Right lobe of liver (tissue), 6 donors: Measurements from ENCODE around the gene CANT1. TPM values are rescaled to one million over a fixed set of nuclear protein-coding genes. Genes with fewer than 3 reads are reported as not detected.
A peak's percentile ranks its signal among the peaks of the same experiment; 100 is the strongest.

Source experiments
- ATAC-seq, 4 donors: fragments of 200-7000 bp; cut with Tn5 transposase; one replicate each; pipeline ENCODE4 v1.9.1; 2020; ENCODE audit warnings: mild to moderate bottlenecking in 4 of 4, moderate library complexity in 4 of 4
- DNase-seq, 3 donors: peaks; one replicate each; pipeline ENCODE4 v3.0.0-alpha.2; 2020
- H3K27ac ChIP-seq, 3 donors: fragments of 200-600 bp; one replicate each; pipeline ENCODE4 v1.8.0; 2022
- H3K27me3 ChIP-seq, 2 donors: fragments of 200-600 bp; one replicate each; pipeline ENCODE4 v1.8.0; 2022
- H3K36me3 ChIP-seq, 4 donors: fragments of 200-600 bp; sonication (generic) in 1 of 4; one replicate each; pipeline versions ENCODE4 v1.5.1 to v1.8.0; 2017 to 2022; ENCODE audit warnings: control low read depth in 1 of 4
- H3K4me1 ChIP-seq, 4 donors: fragments of 200-600 bp; sonication (generic) in 1 of 4; one replicate each; pipeline versions ENCODE4 v1.5.1 to v1.8.0; 2017 to 2022; ENCODE audit warnings: control low read depth in 1 of 4
- H3K4me3 ChIP-seq, 3 donors: fragments of 200-600 bp; one replicate each; pipeline ENCODE4 v1.8.0; 2022
- H3K9me3 ChIP-seq, 4 donors: fragments of 200-600 bp; sonication (generic) in 1 of 4; one replicate each; pipeline versions ENCODE4 v1.5.1 to v1.8.0; 2017 to 2022; ENCODE audit warnings: control low read depth in 1 of 4
- POLR2A ChIP-seq: fragments of 450-650 bp; IDR thresholded peaks from one replicate; pipeline ENCODE4 v1.6.1; 2017; ENCODE audit warnings: antibody characterized with exemption, mild to moderate bottlenecking
- WGBS: methylation state at CpG from one replicate; pipeline ENCODE4 v1.1.6; 2018; ENCODE audit warnings: low coverage, low lambda C conversion rate; ENCODE audit not compliant: insufficient coverage; ENCODE audit errors: missing lambda C conversion rate; 5-methylcytosine and 5-hydroxymethylcytosine counted together
- intact Hi-C, 2 donors: fragments of 100-400 bp; cut with DNase I; formaldehyde crosslinking; loops; one replicate each; pipeline versions ENCODE4 v1.11.2 to v1.14.1; 2022
- total RNA-seq, 6 experiments: library from RNA; depleted of rRNA in 2 of 6; stranded (reverse); fragments of >200 nt in 2 of 6; fragmentation: NEBNext Ultra II Directional in 3 of 6; extraction: Animal tissue kit (Norgen Biotek cat#: 25700) in 3 of 6; gene quantifications; one replicate each; pipeline versions ENCODE4 v1.1.0 to v1.2.4, GENCODE V29; 2016 to 2023
- TF ChIP-seq, protein P1 (sequence below), 4 donors: fragments of 200-600 bp in 3 of 4; fragments of 450-650 bp in 1 of 4; IDR thresholded peaks; one replicate each; pipeline versions ENCODE4 v1.5.1 to v1.8.0; 2016 to 2022; ENCODE audit warnings: antibody characterized with exemption in 4 of 4, mild to moderate bottlenecking in 2 of 4
- donor health status: DM: no; HTN: yes; CAD: no.
- donor health status: DM: no; HTN: no; CAD: no.
- donor health status: DM: no; HTN: no; CAD: no.
- donor health status: DM: no; HTN: yes; CAD: no.
- donor health status: DM: no; HTN: yes; CAD: no.

The CANT1 gene
- total RNA-seq, 6 experiments from 2014 or later: 15.6 to 26.3 (median 18.7) TPM

DNA sequence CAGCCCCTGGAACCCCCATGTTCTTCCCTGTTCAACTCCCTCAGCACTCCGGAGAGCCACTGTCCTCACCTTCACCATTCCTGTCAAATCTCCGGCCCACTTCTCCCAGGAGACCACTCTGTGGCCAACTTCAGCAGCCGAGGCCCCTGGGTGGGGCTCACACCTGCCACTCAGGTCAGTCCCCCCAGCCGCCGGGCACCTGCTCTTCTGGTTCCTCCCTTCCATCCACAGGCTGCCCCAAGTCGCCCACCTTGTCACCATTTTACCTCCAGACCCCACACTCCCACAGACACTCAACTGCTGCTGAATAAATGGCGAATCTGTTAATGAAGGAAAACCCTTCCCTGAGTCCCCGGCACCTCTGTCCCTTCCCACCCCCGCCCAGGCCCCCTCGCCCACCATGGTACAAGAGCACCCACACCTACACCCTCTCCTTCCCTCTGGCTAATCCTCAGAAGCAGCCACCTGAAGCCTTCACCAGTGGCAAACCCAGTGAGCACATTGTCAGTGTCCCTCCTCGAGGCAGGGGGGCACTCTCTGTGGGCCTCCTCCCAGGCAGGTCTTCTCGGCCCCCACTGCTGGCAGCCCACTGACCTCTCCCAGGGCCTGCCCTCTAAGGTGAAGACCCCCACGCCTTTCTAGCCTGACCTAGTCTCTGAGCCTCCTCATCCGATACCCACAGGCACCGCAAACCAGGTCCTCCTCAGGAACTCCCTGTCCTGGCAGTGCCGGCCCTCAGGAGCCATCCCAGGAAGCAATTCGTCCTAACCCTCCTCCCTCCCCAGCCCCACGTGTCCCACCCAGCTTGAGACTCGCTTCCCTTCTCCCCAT is 8.2 kb downstream of the CANT1 start:
- Histone ChIP-seq H3K4me1 (peaks cover 0 to 6% (median 0%) of the 10 kb centered on the region in 4 donors), H3K36me3 (peaks cover 0 to 19% (median 2%) of the 10 kb centered on the region in 4 donors), H3K4me3 (no peak overlapping the region), H3K9me3 (no peaks in the 10 kb centered on the region), H3K27ac (no peak overlapping the region), H3K27me3 (no peaks in the 10 kb centered on the region)
- DNase-seq (peak; percentile 14 to 40 (median 37)), ATAC-seq (no peak)
- WGBS: 79% methylated on average over 10 of the region's 19 CpGs
- intact Hi-C loops: no loop called here
- TF ChIP-seq POLR2A: no peak
- TF ChIP-seq, protein P1, sequence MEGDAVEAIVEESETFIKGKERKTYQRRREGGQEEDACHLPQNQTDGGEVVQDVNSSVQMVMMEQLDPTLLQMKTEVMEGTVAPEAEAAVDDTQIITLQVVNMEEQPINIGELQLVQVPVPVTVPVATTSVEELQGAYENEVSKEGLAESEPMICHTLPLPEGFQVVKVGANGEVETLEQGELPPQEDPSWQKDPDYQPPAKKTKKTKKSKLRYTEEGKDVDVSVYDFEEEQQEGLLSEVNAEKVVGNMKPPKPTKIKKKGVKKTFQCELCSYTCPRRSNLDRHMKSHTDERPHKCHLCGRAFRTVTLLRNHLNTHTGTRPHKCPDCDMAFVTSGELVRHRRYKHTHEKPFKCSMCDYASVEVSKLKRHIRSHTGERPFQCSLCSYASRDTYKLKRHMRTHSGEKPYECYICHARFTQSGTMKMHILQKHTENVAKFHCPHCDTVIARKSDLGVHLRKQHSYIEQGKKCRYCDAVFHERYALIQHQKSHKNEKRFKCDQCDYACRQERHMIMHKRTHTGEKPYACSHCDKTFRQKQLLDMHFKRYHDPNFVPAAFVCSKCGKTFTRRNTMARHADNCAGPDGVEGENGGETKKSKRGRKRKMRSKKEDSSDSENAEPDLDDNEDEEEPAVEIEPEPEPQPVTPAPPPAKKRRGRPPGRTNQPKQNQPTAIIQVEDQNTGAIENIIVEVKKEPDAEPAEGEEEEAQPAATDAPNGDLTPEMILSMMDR (IDR thresholded peaks at IDR 0.05): no peak

DNA sequence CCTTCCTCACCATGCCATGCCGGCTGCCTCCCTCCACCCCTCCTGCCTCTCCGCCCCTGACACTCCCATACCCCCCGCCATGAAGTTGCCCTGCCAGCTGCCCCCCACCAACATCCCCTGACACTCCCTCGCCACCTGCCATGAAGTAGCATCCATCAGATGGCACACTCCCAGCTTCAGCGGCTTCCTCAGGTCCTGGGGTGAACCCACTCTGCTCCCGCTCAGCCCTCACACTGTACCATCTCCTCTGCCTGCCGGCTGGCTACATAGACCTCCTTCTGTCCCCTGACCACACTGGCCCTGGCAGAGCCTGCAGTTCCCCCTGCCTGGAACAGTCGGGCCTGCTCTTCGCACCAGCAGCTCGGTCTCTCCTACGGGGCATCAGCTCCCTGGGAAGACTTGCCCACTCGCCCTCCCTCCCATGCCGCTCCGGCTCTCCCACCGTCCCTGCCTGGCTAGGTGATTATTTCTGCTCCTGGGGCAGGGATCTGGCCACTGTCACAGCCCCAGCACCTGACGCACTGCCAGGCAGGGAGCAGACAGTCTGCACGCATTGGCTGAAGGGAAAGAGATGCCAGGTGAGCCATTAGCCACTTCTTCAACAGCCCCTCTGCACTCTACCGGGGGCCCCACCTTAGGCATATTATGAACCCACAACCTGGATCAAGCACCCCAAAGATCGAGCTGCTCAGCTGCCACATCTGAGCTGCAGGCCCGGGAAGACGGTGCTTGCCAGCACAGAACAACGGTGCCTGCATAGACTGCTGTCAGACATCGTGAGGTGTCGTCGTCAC is 9.0 kb downstream of the CANT1 start:
- ATAC-seq (no peak), DNase-seq (peak; percentile 18 to 42 (median 37))
- no peak overlapping the region for H3K27ac ChIP-seq
- no peaks in the 10 kb centered on the region for H3K27me3 ChIP-seq
- peaks cover 0 to 23% (median 2%) of the 10 kb centered on the region in 4 donors for H3K36me3 ChIP-seq
- H3K4me3 ChIP-seq: no peak overlapping the region
- no peak for TF ChIP-seq POLR2A
- TF ChIP-seq, protein P1 (IDR thresholded peaks at IDR 0.05): no peak
- WGBS: 83% methylated on average over 3 of the region's 25 CpGs
- H3K9me3 ChIP-seq: no peaks in the 10 kb centered on the region
- peaks cover 0 to 3% (median 0%) of the 10 kb centered on the region in 4 donors for H3K4me1 ChIP-seq
- intact Hi-C loops: no loop called here

DNA sequence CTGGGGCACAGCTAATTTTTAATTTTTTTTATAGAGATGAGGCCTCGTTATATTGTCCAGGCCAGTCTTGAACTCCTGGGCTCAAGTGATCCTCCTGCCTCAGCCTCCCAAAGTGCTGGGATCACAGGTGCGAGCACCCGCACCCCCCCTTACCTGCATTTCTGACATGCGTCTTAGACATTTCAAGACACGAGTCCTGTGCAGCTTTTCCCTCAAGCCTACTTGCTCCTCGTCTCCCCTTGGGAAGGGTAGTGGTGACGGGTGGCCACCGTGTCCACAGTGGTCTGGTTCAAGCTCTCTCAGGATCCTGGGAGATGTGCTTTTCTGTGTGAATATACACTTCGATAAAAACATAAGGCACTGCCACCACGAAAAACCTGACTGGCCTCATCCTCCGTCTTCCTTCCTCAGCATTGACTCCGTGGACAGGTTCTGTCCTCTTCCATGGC is 9.6 kb downstream of the CANT1 start:
- H3K27me3 ChIP-seq: no peaks in the 10 kb centered on the region
- no peak overlapping the region for H3K4me3 ChIP-seq
- WGBS: 96% methylated on average over 11 of the region's 12 CpGs
- H3K36me3 ChIP-seq: peaks cover 0 to 23% (median 2%) of the 10 kb centered on the region in 4 donors
- H3K9me3 ChIP-seq: no peaks in the 10 kb centered on the region
- no peak overlapping the region for H3K27ac ChIP-seq
- no peak for TF ChIP-seq POLR2A
- TF ChIP-seq, protein P1 (IDR thresholded peaks at IDR 0.05): no peak
- ATAC-seq: no peak
- intact Hi-C loops: no loop called here
- H3K4me1 ChIP-seq: no peaks in the 10 kb centered on the region
- peak in 1 of 3 donors; percentile 23 for DNase-seq

DNA sequence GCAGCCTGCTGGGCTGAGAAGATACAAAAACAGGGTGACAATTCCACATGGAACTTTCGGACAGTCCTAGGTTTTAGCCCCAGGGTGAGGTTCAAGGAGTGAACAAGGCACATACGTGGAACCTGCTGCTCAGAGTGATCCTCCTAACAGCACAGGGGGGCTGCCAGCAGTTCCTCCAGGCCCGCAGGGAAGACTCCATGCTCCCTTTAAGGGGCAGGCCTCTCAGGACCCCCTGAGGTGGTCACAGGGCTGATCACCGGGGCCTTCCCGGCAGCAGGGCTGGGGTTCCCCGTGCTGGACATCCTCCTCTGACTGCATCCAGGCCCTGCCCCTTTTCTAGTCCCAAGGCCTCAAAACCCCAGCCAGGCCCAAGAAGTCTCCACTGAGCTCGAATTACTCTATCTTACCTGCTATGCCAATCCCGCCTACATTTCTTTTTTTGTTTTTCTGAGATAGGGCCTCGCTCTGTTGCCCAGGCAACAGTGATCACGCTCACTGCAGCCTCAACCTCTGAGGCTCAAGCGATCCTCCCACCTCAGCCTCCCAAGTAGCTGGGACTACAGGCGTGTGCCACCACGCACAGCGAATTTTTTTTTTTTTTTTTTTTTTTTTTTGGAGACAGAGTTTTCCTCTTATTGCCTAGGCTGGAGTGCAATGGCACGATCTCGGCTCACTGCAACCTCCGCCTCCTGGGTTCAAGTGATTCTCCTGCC is 10.4 kb downstream of the CANT1 start:
- Histone ChIP-seq H3K4me1 (no peaks in the 10 kb centered on the region), H3K4me3 (no peak overlapping the region), H3K9me3 (no peaks in the 10 kb centered on the region), H3K27ac (no peak overlapping the region), H3K36me3 (peaks cover 0 to 27% (median 2%) of the 10 kb centered on the region in 4 donors), H3K27me3 (no peaks in the 10 kb centered on the region)
- TF ChIP-seq POLR2A: no peak
- ATAC-seq (no peak), DNase-seq (peak; percentile 7 to 27 (median 26))
- 94% methylated on average over 10 of the region's 17 CpGs for WGBS
- intact Hi-C loops: no loop called here
